Suprapubic skin (tissue), 4 donors: ENCODE data around the gene SQSTM1. TPM values are rescaled to one million over a fixed set of nuclear protein-coding genes. Genes with fewer than 3 reads are reported as not detected.

Experiments used
- DNase-seq, 2 donors: peaks; one replicate each; pipeline ENCODE4 v3.0.0-alpha.2; 2019; ENCODE audit warnings: low spot score in 2 of 2
- H3K27ac ChIP-seq: fragments of 200-600 bp; sonication (generic); one replicate; pipeline ENCODE4 v1.5.1; 2019
- H3K27me3 ChIP-seq: fragments of 200-600 bp; sonication (generic); one replicate; pipeline ENCODE4 v1.5.1; 2019
- H3K36me3 ChIP-seq: fragments of 200-600 bp; sonication (generic); one replicate; pipeline ENCODE4 v1.5.1; 2019
- H3K4me1 ChIP-seq: fragments of 200-600 bp; sonication (generic); one replicate; pipeline ENCODE4 v1.5.1; 2019
- H3K4me3 ChIP-seq: fragments of 200-600 bp; sonication (generic); one replicate; pipeline ENCODE4 v1.5.1; 2019; ENCODE audit warnings: mild to moderate bottlenecking
- H3K9me3 ChIP-seq: fragments of 200-600 bp; sonication (generic); one replicate; pipeline ENCODE4 v1.5.1; 2019
- EP300 ChIP-seq: sonication (generic); formaldehyde crosslinking; IDR thresholded peaks from one replicate; pipeline ENCODE4 v1.6.1; 2017; ENCODE audit warnings: antibody characterized with exemption
- POLR2A ChIP-seq, 2 donors: fragments of 450-650 bp; IDR thresholded peaks; one replicate each; pipeline ENCODE4 v1.6.1; 2017; ENCODE audit warnings: antibody characterized with exemption in 2 of 2, mild to moderate bottlenecking in 2 of 2, moderate library complexity in 2 of 2
- POLR2AphosphoS5 ChIP-seq, 3 donors: sonication (generic); formaldehyde crosslinking; IDR thresholded peaks; one replicate each; pipeline ENCODE4 v1.6.1; 2017; ENCODE audit warnings: antibody characterized with exemption in 3 of 3
- WGBS: methylation state at CpG from one replicate; pipeline ENCODE4 v1.1.5; 2018; 5-methylcytosine and 5-hydroxymethylcytosine counted together
- total RNA-seq, 4 donors: library from RNA; depleted of rRNA; stranded (reverse); fragments of >200 nt; gene quantifications; one replicate each; pipeline ENCODE4 v1.1.0, GENCODE V29; 2016
- TF ChIP-seq, protein P1 (sequence below), 2 donors: fragments of 200-600 bp in 1 of 2; fragments of 450-650 bp in 1 of 2; sonication (generic) in 1 of 2; IDR thresholded peaks; one replicate each; pipeline ENCODE4 v1.5.1; 2016 to 2019; ENCODE audit warnings: antibody characterized with exemption in 2 of 2, mild to moderate bottlenecking in 1 of 2, moderate library complexity in 1 of 2

Gene SQSTM1
- total RNA-seq, 4 donors from 2014 or later, result 183 to 282 (median 265) TPM

DNA sequence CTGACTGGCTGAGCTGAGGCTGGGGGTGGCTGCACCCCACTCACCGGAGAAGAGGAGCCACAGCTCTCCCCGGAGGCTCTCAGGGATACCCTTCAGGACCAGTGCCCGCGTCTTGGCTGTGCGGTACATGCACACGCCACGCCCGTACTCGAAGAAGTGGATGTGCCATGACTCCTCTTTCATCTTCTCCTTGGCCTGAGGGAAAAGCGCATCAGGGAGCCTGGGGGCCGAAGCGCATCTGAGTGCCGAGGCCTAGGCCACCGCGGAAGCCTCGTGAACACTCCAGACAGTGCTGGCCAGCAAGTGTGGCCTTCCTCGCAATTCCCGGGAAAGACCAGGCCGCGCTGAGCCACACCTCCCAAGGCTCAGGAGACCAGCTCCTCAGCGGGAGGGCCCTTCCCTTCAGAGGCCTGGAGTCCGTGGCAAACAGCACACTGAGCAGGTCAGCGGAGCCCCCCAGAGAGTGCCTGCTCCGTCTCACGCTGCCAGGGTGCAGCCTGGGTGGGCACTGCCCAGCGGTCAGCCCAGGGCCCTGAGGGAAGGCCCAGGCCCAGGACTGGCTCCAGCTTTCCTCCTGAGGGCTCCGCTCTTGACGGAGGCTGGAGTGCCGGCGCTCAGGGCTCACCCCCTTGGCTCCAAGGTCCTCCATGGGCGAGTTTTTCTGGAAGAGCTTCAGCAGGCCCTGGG is 58.4 kb downstream of the SQSTM1 start:
- WGBS, result 84% methylated on average over 9 of the region's 31 CpGs
- peaks cover 70% of the 10 kb centered on the region for H3K36me3 ChIP-seq
- H3K27ac ChIP-seq, result no peak overlapping the region
- TF ChIP-seq POLR2A (IDR thresholded peaks at IDR 0.05) (no peak), EP300 (no peak), POLR2AphosphoS5 (IDR thresholded peaks at IDR 0.05) (no peak)
- TF ChIP-seq, protein P1, sequence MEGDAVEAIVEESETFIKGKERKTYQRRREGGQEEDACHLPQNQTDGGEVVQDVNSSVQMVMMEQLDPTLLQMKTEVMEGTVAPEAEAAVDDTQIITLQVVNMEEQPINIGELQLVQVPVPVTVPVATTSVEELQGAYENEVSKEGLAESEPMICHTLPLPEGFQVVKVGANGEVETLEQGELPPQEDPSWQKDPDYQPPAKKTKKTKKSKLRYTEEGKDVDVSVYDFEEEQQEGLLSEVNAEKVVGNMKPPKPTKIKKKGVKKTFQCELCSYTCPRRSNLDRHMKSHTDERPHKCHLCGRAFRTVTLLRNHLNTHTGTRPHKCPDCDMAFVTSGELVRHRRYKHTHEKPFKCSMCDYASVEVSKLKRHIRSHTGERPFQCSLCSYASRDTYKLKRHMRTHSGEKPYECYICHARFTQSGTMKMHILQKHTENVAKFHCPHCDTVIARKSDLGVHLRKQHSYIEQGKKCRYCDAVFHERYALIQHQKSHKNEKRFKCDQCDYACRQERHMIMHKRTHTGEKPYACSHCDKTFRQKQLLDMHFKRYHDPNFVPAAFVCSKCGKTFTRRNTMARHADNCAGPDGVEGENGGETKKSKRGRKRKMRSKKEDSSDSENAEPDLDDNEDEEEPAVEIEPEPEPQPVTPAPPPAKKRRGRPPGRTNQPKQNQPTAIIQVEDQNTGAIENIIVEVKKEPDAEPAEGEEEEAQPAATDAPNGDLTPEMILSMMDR (IDR thresholded peaks at IDR 0.05), result no peak
- H3K9me3 ChIP-seq, result no peaks in the 10 kb centered on the region
- H3K27me3 ChIP-seq, result no peaks in the 10 kb centered on the region
- DNase-seq, result no peak
- H3K4me3 ChIP-seq, result no peak overlapping the region
- no peaks in the 10 kb centered on the region for H3K4me1 ChIP-seq

DNA sequence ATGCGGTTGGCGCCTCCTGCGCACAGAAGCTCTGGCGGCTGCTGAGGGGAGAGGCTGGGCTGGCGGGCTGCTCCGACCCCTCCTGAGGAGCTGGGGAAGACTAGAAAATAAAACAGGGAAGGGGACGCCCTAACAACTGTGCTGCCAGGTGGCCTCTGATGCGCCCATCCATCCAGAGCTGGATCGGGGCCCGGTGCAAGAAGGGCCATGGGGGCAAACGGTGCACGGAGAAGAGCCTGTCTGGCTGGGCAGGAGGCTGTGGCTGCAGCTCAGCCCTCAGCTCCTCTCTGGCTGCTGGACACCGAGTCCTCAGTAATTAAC is 58.9 kb downstream of the SQSTM1 start:
- peaks cover 70% of the 10 kb centered on the region for H3K36me3 ChIP-seq
- DNase-seq, result no peak
- WGBS, result 94% methylated on average over 9 of the region's 13 CpGs
- no peaks in the 10 kb centered on the region for H3K4me1 ChIP-seq
- H3K9me3 ChIP-seq, result no peaks in the 10 kb centered on the region
- H3K4me3 ChIP-seq, result no peak overlapping the region
- no peak for TF ChIP-seq POLR2A (IDR thresholded peaks at IDR 0.05)
- no peak for TF ChIP-seq EP300
- no peak for TF ChIP-seq POLR2AphosphoS5 (IDR thresholded peaks at IDR 0.05)
- H3K27ac ChIP-seq, result no peak overlapping the region
- H3K27me3 ChIP-seq, result no peaks in the 10 kb centered on the region

DNA sequence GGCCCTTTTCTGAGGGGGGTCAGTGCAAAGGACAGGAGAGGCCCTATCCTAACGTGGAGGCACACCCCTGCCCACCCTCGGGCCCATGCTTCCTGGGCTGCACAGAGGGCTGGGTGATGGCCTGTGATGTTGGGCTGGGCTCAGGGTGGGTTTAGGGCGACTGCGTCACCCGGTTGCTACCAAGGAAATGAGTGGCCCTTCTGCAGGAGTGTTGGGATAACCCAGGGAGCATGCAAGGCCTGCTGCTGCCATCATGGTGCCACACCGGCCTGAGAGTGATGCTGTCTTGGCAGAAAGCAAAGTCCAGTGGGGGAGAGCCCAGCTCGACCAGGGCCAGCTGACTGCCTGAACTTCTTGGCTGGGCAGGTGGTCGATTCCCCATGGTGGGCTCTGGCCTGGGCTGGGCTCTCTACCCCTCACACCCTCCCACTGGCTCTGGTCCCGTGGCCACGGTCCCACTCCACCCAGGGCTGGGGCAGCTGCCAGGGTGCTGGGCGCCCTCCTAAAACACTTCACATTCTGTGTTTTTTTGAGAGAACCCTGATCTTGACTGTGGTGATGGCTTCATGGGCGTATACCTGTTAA is 59.5 kb downstream of the SQSTM1 start:
- 92% methylated on average over 10 of the region's 12 CpGs for WGBS
- TF ChIP-seq POLR2AphosphoS5 (IDR thresholded peaks at IDR 0.05) (no peak), POLR2A (IDR thresholded peaks at IDR 0.05) (no peak), EP300 (no peak)
- TF ChIP-seq, protein P1 (IDR thresholded peaks at IDR 0.05), result no peak
- no peaks in the 10 kb centered on the region for H3K4me1 ChIP-seq
- H3K27me3 ChIP-seq, result no peaks in the 10 kb centered on the region
- H3K36me3 ChIP-seq, result peaks cover 70% of the 10 kb centered on the region
- no peak overlapping the region for H3K4me3 ChIP-seq
- H3K27ac ChIP-seq, result no peak overlapping the region
- H3K9me3 ChIP-seq, result no peaks in the 10 kb centered on the region
- DNase-seq, result no peak

DNA sequence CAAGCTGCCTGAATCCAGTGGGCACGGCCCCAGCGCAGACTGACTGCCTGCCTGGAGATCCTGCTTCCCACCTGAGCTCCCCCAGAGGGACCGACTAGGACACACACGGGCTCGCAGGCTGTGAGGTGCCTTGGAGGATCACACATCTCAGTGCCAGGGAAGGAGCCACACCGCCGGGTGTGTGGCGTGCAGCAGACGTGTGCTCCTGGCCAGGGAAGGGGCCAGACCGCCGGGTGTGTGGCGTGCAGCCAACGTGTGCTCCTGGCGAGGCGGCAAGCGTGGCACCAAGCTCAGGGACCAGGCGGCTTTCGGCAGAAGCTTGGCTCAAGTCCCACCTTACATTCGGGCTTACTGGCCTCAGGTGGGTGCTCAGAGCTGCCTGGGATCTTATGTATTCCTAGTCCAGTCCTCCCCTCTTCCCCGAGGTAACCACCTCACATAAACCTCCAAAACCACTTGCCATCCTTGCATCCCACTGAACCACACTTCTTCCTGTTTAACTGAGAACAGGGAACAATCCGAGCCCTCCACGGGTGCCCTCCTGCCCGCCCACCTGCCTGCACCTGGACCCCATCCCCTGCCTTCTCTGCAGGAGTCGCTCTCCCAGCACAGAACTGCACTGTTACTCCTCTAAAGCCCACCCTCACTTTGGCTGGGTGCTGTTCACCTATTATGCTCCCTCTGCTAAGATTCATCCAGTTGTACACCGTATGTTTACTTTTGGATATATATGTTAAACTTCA is 60.3 kb downstream of the SQSTM1 start:
- peaks cover 72% of the 10 kb centered on the region for H3K36me3 ChIP-seq

DNA sequence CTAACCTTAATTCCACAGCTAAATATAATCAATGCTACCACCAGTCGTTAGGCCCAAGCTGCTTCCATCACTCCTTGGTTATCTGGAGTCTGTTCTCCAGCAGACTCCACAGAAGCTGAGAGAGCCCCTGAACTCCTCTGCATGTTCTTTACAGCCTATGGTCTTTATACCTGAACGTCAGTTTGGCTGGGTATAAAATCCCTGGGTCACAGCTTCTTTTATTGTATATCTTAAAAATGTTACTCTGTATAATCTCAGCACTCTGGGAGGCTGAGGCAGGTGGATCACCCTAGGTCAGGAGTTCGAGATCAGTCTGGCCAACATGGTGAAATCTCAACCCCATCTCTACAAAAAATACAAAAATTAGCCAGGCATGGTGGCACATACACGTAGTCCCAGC is 61.6 kb downstream of the SQSTM1 start:
- peaks cover 76% of the 10 kb centered on the region for H3K36me3 ChIP-seq
- TF ChIP-seq EP300 (no peak), POLR2A (IDR thresholded peaks at IDR 0.05) (no peak), POLR2AphosphoS5 (IDR thresholded peaks at IDR 0.05) (no peak)
- TF ChIP-seq, protein P1 (IDR thresholded peaks at IDR 0.05), result no peak
- no peaks in the 10 kb centered on the region for H3K4me1 ChIP-seq
- no peaks in the 10 kb centered on the region for H3K9me3 ChIP-seq
- WGBS, result 72% methylated on average over 4 of the region's 4 CpGs
- H3K27ac ChIP-seq, result no peak overlapping the region
- no peaks in the 10 kb centered on the region for H3K27me3 ChIP-seq
- no peak for DNase-seq
- H3K4me3 ChIP-seq, result no peak overlapping the region

More for the DNA sequence above, 60.3 kb downstream of the SQSTM1 start:
- TF ChIP-seq EP300 (no peak), POLR2AphosphoS5 (IDR thresholded peaks at IDR 0.05) (no peak), POLR2A (IDR thresholded peaks at IDR 0.05) (no peak)
- TF ChIP-seq, protein P1 (IDR thresholded peaks at IDR 0.05), result no peak
- Histone ChIP-seq H3K27me3 (no peaks in the 10 kb centered on the region), H3K27ac (no peak overlapping the region), H3K4me3 (no peak overlapping the region), H3K9me3 (no peaks in the 10 kb centered on the region), H3K4me1 (no peaks in the 10 kb centered on the region)
- WGBS, result 88% methylated on average over 15 of the region's 25 CpGs
- no peak for DNase-seq
